SK-N-SH (cell line): ENCODE results near the gene GALNT1. TPM values are rescaled to one million over a fixed set of nuclear protein-coding genes. Genes with fewer than 3 reads are reported as not detected.

ENCODE experiments used
- CTCF ChIA-PET: fragments of 300-600, 350-600 bp; formaldehyde crosslinking; extraction: SDS; loops from one replicate; lab custom pipeline; 2021; lab: Yijun Ruan, JAX
- POLR2A ChIA-PET: fragments of 350-600 bp; sonication (Branson Sonifier 250); formaldehyde crosslinking; extraction: SDS; loops from one replicate; lab custom pipeline; 2020; ENCODE audit warnings: antibody characterized with exemption, inconsistent platforms; lab: Yijun Ruan, JAX
- DNase-seq: peaks from one replicate; pipeline ENCODE4 v3.0.0; 2012
- H2AFZ ChIP-seq: fragments of 200-600 bp; sonication (generic); 2 replicates; pipeline ENCODE4 v1.8.1; 2016; ENCODE audit warnings: antibody characterized with exemption, mild to moderate bottlenecking, low read depth
- H3F3A ChIP-seq: fragments of 200-600 bp; sonication (generic); replicated peaks from 2 replicates; pipeline ENCODE3; 2016; ENCODE audit warnings: antibody characterized with exemption, mild to moderate bottlenecking; ENCODE audit not compliant: insufficient read depth
- H3K27ac ChIP-seq, 2 experiments: fragments of 200-500 bp in 1 of 2; fragments of 200-600 bp in 1 of 2; sonication (Bioruptor generic) in 1 of 2; sonication (generic), shearing (Covaris generic) in 1 of 2; 2 replicates each; pipeline versions ENCODE4 v1.5.1 to v1.6.1; 2014 to 2016; ENCODE audit warnings: low read depth in 2 of 2, inconsistent platforms in 1 of 2, low read length in 1 of 2, mild to moderate bottlenecking in 1 of 2, mixed read lengths in 1 of 2
- H3K27me3 ChIP-seq: fragments of 200-600 bp; sonication (generic), shearing (Covaris generic); 2 replicates; pipeline ENCODE4 v1.6.1; 2016; ENCODE audit warnings: mixed run types; ENCODE audit not compliant: insufficient read depth
- H3K36me3 ChIP-seq, 2 experiments: fragments of 200-500 bp in 1 of 2; fragments of 200-600 bp in 1 of 2; sonication (Bioruptor generic) in 1 of 2; sonication (generic) in 1 of 2; replicated peaks in 1 of 2; 2 replicates each; pipeline versions ENCODE3 to v1.5.1; 2014 to 2016; ENCODE audit warnings: low read length in 1 of 2, mild to moderate bottlenecking in 1 of 2; ENCODE audit not compliant: insufficient read depth in 2 of 2, control insufficient read depth in 1 of 2
- H3K4me1 ChIP-seq, 2 experiments: fragments of 200-500 bp in 1 of 2; fragments of 200-600 bp in 1 of 2; sonication (Bioruptor generic) in 1 of 2; sonication (generic), shearing (Covaris generic) in 1 of 2; 2 replicates each; pipeline versions ENCODE4 v1.5.1 to v1.6.1; 2014 to 2016; ENCODE audit warnings: low read depth in 1 of 2, low read length in 1 of 2, mixed run types in 1 of 2; ENCODE audit not compliant: insufficient read depth in 2 of 2, control insufficient read depth in 1 of 2
- H3K4me2 ChIP-seq: fragments of 200-600 bp; sonication (generic), shearing (Covaris generic); 2 replicates; pipeline ENCODE4 v1.6.1; 2017; ENCODE audit warnings: mixed run types
- H3K4me3 ChIP-seq, 2 experiments: fragments of 200-500 bp in 1 of 2; fragments of 200-600 bp in 1 of 2; sonication (Bioruptor generic) in 1 of 2; sonication (generic), shearing (Covaris generic) in 1 of 2; 2 replicates each; pipeline versions ENCODE4 v1.5.1 to v1.8.1; 2014 to 2016; ENCODE audit warnings: low read depth in 2 of 2, inconsistent platforms in 1 of 2, low read length in 1 of 2, mild to moderate bottlenecking in 1 of 2, mixed read lengths in 1 of 2, moderate library complexity in 1 of 2
- H3K79me2 ChIP-seq: fragments of 200-600 bp; sonication (generic); 2 replicates; pipeline ENCODE4 v1.8.1; 2017; ENCODE audit warnings: mild to moderate bottlenecking; ENCODE audit not compliant: insufficient read depth
- H3K9ac ChIP-seq: fragments of 200-600 bp; sonication (generic); 2 replicates; pipeline ENCODE4 v1.6.1; 2017; ENCODE audit warnings: mixed run types
- H3K9me2 ChIP-seq: fragments of 200-600 bp; sonication (generic); 2 replicates; pipeline ENCODE4 v1.6.1; 2017; ENCODE audit warnings: mixed run types
- H3K9me3 ChIP-seq: fragments of 200-600 bp; sonication (generic); 2 replicates; pipeline ENCODE4 v1.6.1; 2017; ENCODE audit warnings: mixed run types, mild to moderate bottlenecking, moderate library complexity
- H4K20me1 ChIP-seq: fragments of 200-600 bp; sonication (generic); 2 replicates; pipeline ENCODE4 v1.6.1; 2017; ENCODE audit warnings: mild to moderate bottlenecking, mixed run types; ENCODE audit not compliant: insufficient read depth
- CHD2 ChIP-seq: fragments of 150-350 bp; IDR thresholded peaks from 2 replicates; pipeline ENCODE4 v1.6.1; 2018; ENCODE audit warnings: low read length; ENCODE audit not compliant: partially characterized antibody
- CTCF ChIP-seq: fragments of 200-600 bp; sonication (generic); IDR thresholded peaks from 2 replicates; pipeline ENCODE4 v1.6.1; 2017; ENCODE audit warnings: antibody characterized with exemption, mild to moderate bottlenecking, moderate library complexity
- ELF1 ChIP-seq: IDR thresholded peaks from 2 replicates; pipeline ENCODE4 v1.4.0; 2012
- EP300 ChIP-seq, 2 experiments: IDR thresholded peaks; 2 replicates each; pipeline versions ENCODE4 v1.4.0 to v1.6.1; 2012; ENCODE audit warnings: borderline replicate concordance in 1 of 2, low read depth in 1 of 2, low read length in 1 of 2
- FOSL2 ChIP-seq: IDR thresholded peaks from 2 replicates; pipeline ENCODE4 v1.4.0; 2012; ENCODE audit warnings: low read depth, mild to moderate bottlenecking, moderate library complexity, borderline replicate concordance
- FOXJ3 ChIP-seq: sonication (generic); formaldehyde crosslinking; IDR thresholded peaks from 2 replicates; pipeline ENCODE4 v1.5.1; 2020; ENCODE audit warnings: mild to moderate bottlenecking, missing genetic modification reagents
- FOXM1 ChIP-seq: IDR thresholded peaks from 2 replicates; pipeline ENCODE4 v1.4.0; 2012; ENCODE audit warnings: low read depth, mild to moderate bottlenecking
- GATA2 ChIP-seq: sonication (generic); formaldehyde crosslinking; IDR thresholded peaks from 2 replicates; pipeline ENCODE4 v1.5.0; 2020; ENCODE audit warnings: mild to moderate bottlenecking, missing genetic modification reagents
- JUND ChIP-seq: IDR thresholded peaks from 2 replicates; pipeline ENCODE4 v1.4.0; 2012
- MXI1 ChIP-seq: IDR thresholded peaks from 2 replicates; pipeline ENCODE4 v1.6.1; 2012; ENCODE audit warnings: mild to moderate bottlenecking, low read depth, low read length, improper control_type of control experiment
- NFIC ChIP-seq: IDR thresholded peaks from 2 replicates; pipeline ENCODE4 v1.4.0; 2012; ENCODE audit warnings: borderline replicate concordance
- PBX3 ChIP-seq: IDR thresholded peaks from 2 replicates; pipeline ENCODE4; 2012
- POLR2AphosphoS5 ChIP-seq: IDR thresholded peaks from 2 replicates; pipeline ENCODE4 v1.6.1; 2012; ENCODE audit warnings: low read depth, low read length
- RAD21 ChIP-seq: IDR thresholded peaks from 2 replicates; pipeline ENCODE4 v1.6.1; 2012; ENCODE audit warnings: mild to moderate bottlenecking, low read length
- RFX5 ChIP-seq: IDR thresholded peaks from 2 replicates; pipeline ENCODE4 v1.6.1; 2012; ENCODE audit warnings: mild to moderate bottlenecking, improper control_type of control experiment, low read length
- SIN3A ChIP-seq: IDR thresholded peaks from 2 replicates; pipeline ENCODE4 v1.6.1; 2012; ENCODE audit warnings: low read depth, mild to moderate bottlenecking, low read length, moderate library complexity, borderline replicate concordance
- TAF1 ChIP-seq: IDR thresholded peaks from 2 replicates; pipeline ENCODE4 v1.6.1; 2012; ENCODE audit warnings: low read depth, mild to moderate bottlenecking, low read length, moderate library complexity, borderline replicate concordance
- USF1 ChIP-seq: IDR thresholded peaks from 2 replicates; pipeline ENCODE4 v1.4.0; 2012; ENCODE audit warnings: low read depth, borderline replicate concordance
- YY1 ChIP-seq: IDR thresholded peaks from 2 replicates; pipeline ENCODE4 v1.4.0; 2012; ENCODE audit warnings: low read depth, mild to moderate bottlenecking
- ZBTB33 ChIP-seq: IDR thresholded peaks from 2 replicates; pipeline ENCODE4 v1.4.0; 2012; ENCODE audit warnings: low read depth, borderline replicate concordance
- WGBS: methylation state at CpG from one replicate; pipeline ENCODE4 v1.1.6; 2017; ENCODE audit warnings: low lambda C conversion rate; 5-methylcytosine and 5-hydroxymethylcytosine counted together
- polyA plus RNA-seq, 3 experiments: library from polyadenylated mRNA; depleted of rRNA; stranded (reverse); fragments of >200 nt; gene quantifications; 2 replicates each; pipeline ENCODE4 v1.2.3, GENCODE V29; 2012

Gene GALNT1
- polyA plus RNA-seq, 1 of the 3 experiments (the other 2 are of a cell fraction): 15.7 TPM

- DNase-seq: no peak
- no peak for TF ChIP-seq RFX5
- TF ChIP-seq CHD2: no peak
- no peak for TF ChIP-seq USF1
- no peak for TF ChIP-seq ELF1
- TF ChIP-seq NFIC: no peak
- no peak for TF ChIP-seq PBX3
- no peak for TF ChIP-seq RAD21
- TF ChIP-seq FOXJ3 (CRISPR knock-in tag): no peak
- no peak for TF ChIP-seq POLR2AphosphoS5
- TF ChIP-seq CTCF: no peak
- no peak for TF ChIP-seq MXI1
- no peak for TF ChIP-seq ZBTB33
- TF ChIP-seq SIN3A: no peak
- no peak for TF ChIP-seq EP300 (IDR thresholded peaks at IDR 0.05; ENCODE audit: borderline replicate concordance in 1 of 2, low read depth in 1 of 2, low read length in 1 of 2)
- TF ChIP-seq FOXM1: no peak
- TF ChIP-seq TAF1: no peak
- TF ChIP-seq YY1: no peak
- no peak for TF ChIP-seq FOSL2
- no peak for TF ChIP-seq JUND
- no peak for TF ChIP-seq GATA2
- Histone ChIP-seq H3K4me3 (no peak overlapping the region), H3K27ac (no peak overlapping the region), H4K20me1 (no peaks in the 10 kb centered on the region), H3K36me3 (peaks cover 37 to 38% of the 10 kb centered on the region in 2 experiments), H3K79me2 (no peaks in the 10 kb centered on the region), H3K9me3 (no peaks in the 10 kb centered on the region), H3F3A (no peaks in the 10 kb centered on the region), H2AFZ (no peak overlapping the region), H3K9ac (no peak overlapping the region), H3K27me3 (no peaks in the 10 kb centered on the region), H3K4me2 (no peak overlapping the region), H3K9me2 (no peaks in the 10 kb centered on the region), H3K4me1 (peaks cover 0 to 2% of the 10 kb centered on the region in 2 experiments; a peak in 1 of 4 replicates)
- ChIA-PET POLR2A (no interaction called here), CTCF (no interaction called here)
- 96% methylated on average over 4 of the region's 4 CpGs for WGBS
Measured at GRCh38 chr18:35693829-35694228, 112.3 kb downstream of the GALNT1 start.
